Panc1 (cell line): ENCODE measurements around the gene RPL10A. TPM values are rescaled to one million over a fixed set of nuclear protein-coding genes. Genes with fewer than 3 reads are reported as not detected.

Source experiments
- ATAC-seq: fragments of 200-7000 bp; cut with Tn5 transposase; 2 replicates; pipeline ENCODE4 v1.9.1; 2020; ENCODE audit warnings: mild to moderate bottlenecking, moderate library complexity
- BruUV-seq: library from RNA; stranded (reverse); fragments of 400-500 nt; replicated peaks from 2 replicates; lab custom pipeline; 2021; lab: Mats Ljungman, UMichigan
- CTCF ChIA-PET: fragments of 300-600 bp; sonication (Branson Sonifier 250); formaldehyde crosslinking; loops from one replicate; lab custom pipeline; 2022; ENCODE audit warnings: antibody characterized with exemption; lab: Charles Lee
- POLR2A ChIA-PET: fragments of 300-600 bp; sonication (Branson Sonifier 250); formaldehyde crosslinking; loops from one replicate; lab custom pipeline; 2022; ENCODE audit warnings: antibody characterized with exemption; lab: Charles Lee
- DNase-seq: peaks from one replicate; pipeline ENCODE4 v3.0.0-alpha.2; 2010; ENCODE audit warnings: low read depth, low spot score
- H3K27ac ChIP-seq: 2 replicates; pipeline ENCODE4 v1.5.1; 2011; ENCODE audit warnings: mild to moderate bottlenecking, low read length, inconsistent platforms
- H3K27me3 ChIP-seq: fragments of 200-500 bp; sonication (Bioruptor generic); 2 replicates; pipeline ENCODE4 v1.6.0; 2014; ENCODE audit warnings: low read length, inconsistent platforms; ENCODE audit not compliant: control insufficient read depth, insufficient read depth
- H3K36me3 ChIP-seq: fragments of 200-500 bp; sonication (Bioruptor generic); 2 replicates; pipeline ENCODE4 v1.5.1; 2014; ENCODE audit warnings: inconsistent platforms, mild to moderate bottlenecking, low read length, moderate library complexity; ENCODE audit not compliant: control insufficient read depth, insufficient read depth
- H3K4me1 ChIP-seq: 2 replicates; pipeline ENCODE4 v1.5.1; 2011; ENCODE audit warnings: inconsistent platforms, mild to moderate bottlenecking, low read length, moderate library complexity; ENCODE audit not compliant: control insufficient read depth, insufficient read depth
- H3K4me3 ChIP-seq, 2 experiments: 2 replicates each; pipeline ENCODE4 v1.5.1; 2011 to 2012; ENCODE audit warnings: low read depth in 2 of 2, low read length in 2 of 2, mild to moderate bottlenecking in 2 of 2, inconsistent platforms in 1 of 2, moderate library complexity in 1 of 2
- H3K9me3 ChIP-seq: fragments of 200-500 bp; sonication (Bioruptor generic); 2 replicates; pipeline ENCODE4 v1.5.1; 2014; ENCODE audit warnings: low read depth, mild to moderate bottlenecking, inconsistent platforms, low read length, moderate library complexity; ENCODE audit not compliant: control insufficient read depth, insufficient read depth
- POLR2AphosphoS5 ChIP-seq: IDR thresholded peaks from 2 replicates; pipeline ENCODE4 v1.6.1; 2012; ENCODE audit warnings: mild to moderate bottlenecking, low read depth, low read length, moderate library complexity
- SIN3A ChIP-seq: IDR thresholded peaks from 2 replicates; pipeline ENCODE4 v1.6.1; 2012; ENCODE audit warnings: low read depth, mild to moderate bottlenecking, low read length, moderate library complexity, borderline replicate concordance; ENCODE audit not compliant: insufficient read depth
- TCF7L2 ChIP-seq: IDR thresholded peaks from 2 replicates; pipeline ENCODE4 v1.6.1; 2011; ENCODE audit warnings: mild to moderate bottlenecking, low read depth, low read length, inconsistent platforms
- in situ Hi-C: cut with HindIII; loops from 2 replicates; pipeline ENCODE4 v1.10.0; 2016; ENCODE audit warnings: low sequenced_read_pairs, low pct_unique_long_range_greater_than_20kb
- intact Hi-C: fragments of 100-400 bp; cut with micrococcal nuclease; formaldehyde crosslinking; loops from one replicate; pipeline ENCODE4 v1.10.0; 2022; ENCODE audit not compliant: unreplicated experiment
- total RNA-seq: library from RNA; stranded (reverse); gene quantifications from one replicate; pipeline ENCODE4 v1.2.1, GENCODE V29; 2021; ENCODE audit not compliant: unreplicated experiment
- TF ChIP-seq, protein P1 (sequence below): fragments of 450-650 bp; IDR thresholded peaks from 2 replicates; pipeline ENCODE4 v1.5.1; 2017; ENCODE audit warnings: mild to moderate bottlenecking
- TF ChIP-seq, protein P2 (sequence below), 2 experiments: IDR thresholded peaks; 2 replicates each; pipeline ENCODE4 v1.6.1; 2011 to 2012; ENCODE audit warnings: low read depth in 2 of 2, control low read depth in 1 of 2, low read length in 1 of 2, mild to moderate bottlenecking in 1 of 2, moderate library complexity in 1 of 2; ENCODE audit not compliant: insufficient read depth in 1 of 2

The RPL10A gene
- total RNA-seq, 1 experiment from 2014 or later: 732 TPM

DNA sequence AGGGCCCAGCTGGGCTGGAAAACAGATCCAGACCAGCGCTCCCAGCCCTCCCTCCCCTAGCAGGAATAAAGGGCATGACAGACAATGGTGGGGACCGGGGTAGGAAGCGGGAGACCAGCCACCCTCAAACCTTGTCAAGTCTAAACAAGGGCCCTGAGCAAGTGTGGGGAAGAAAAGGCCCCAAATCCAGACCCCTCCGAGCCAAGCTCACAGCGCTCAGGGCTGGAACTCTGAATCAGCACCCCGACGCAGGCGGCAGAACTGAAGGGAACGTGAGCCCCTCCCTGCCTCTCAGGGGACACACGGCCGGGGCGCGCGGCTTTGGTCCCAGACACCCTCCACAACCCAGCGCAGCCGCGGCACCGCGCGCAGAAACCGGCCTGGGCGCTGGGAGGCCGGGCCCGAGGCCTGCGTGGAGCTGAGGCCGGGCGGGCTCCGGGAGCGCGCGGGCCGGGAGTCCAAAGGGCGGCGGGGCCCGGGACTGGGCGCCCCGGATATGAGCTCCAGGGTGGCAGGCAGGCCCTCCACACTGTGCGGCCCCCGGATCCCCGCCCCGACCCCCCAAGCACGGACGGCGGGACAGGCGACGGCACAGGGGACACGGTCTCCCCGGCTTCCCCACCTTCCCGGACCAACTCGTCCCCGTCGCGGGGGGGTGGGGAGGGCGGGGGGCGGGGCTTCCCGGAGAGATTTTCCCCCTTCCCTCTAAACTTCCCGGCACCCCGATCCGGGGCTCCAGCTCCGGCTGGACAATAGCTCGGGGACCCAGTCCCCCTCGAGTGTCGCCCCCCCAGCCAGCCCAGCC, 28.0 kb downstream of the RPL10A start:
- CTCF ChIA-PET: interaction anchor here (0.5 kb wide), 1 partner anchor 56 kb away, joined by 3 read pairs; no protein-coding TSS in a partner anchor
- in situ Hi-C loops: no loop called here
- peak overlapping the region; percentile 51 for H3K27ac ChIP-seq
- POLR2A ChIA-PET: interaction anchor here (0.6 to 0.7 kb wide), 2 partner anchors 25 to 296 kb away, joined by 3 read pairs; no protein-coding TSS in a partner anchor
- TF ChIP-seq TCF7L2 (no peak), SIN3A (peak; percentile 43; the same call in 1 of the 2 replicates)
- peak; percentile 57 for ATAC-seq
- no peaks in the 10 kb centered on the region for H3K9me3 ChIP-seq
- peaks cover 15% of the 10 kb centered on the region for H3K4me1 ChIP-seq
- peak overlapping the region; percentile 58 to 60 for H3K4me3 ChIP-seq
- intact Hi-C loops: no loop called here
- no peaks in the 10 kb centered on the region; the same call in 1 of the 2 replicates for H3K36me3 ChIP-seq
- no peaks in the 10 kb centered on the region for H3K27me3 ChIP-seq
- BruUV-seq: no TSS peak
- no peak for DNase-seq

DNA sequence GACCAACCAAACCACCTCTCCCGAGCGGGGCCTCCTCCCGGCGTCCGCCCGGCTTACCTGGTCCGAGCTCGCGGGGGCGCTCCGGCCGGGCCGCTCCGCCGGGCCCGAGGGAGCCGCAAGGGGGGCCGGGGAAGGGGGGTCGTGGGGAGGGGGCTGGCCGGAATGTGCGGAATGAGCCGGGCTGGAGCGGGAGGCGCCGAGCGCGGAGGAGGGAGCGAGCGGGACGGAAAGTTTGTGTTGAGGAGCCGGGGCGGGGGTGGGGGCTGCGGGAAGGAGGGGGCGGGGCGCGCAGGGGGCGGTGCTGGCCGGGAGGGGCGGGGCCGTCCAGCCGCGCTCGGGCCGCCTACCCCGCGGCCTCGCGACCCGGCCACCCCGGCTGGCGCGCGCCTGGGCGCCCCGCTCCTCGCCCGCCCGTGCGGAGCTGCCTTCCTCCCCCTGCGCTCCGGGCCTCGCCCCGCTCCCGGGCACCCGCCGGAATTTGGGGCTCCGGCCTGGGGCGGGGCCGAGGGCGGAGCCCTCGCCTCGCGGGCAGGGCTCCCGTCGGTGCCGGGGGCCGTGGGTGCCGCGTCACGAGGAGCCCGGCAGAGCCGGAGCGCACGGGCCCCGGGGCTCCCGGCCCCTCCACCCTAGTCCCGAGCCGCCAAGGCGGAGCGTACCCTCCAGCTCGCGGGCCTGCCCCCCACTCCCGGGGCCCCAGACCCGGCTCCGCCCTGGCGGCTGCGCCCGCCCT, 28.8 kb downstream of the RPL10A start, which contains the start of gene TEAD3:
TEAD3 (minus strand) TSS at position 239 of the 730 bp plus-strand sequence.
- TF ChIP-seq, protein P1, sequence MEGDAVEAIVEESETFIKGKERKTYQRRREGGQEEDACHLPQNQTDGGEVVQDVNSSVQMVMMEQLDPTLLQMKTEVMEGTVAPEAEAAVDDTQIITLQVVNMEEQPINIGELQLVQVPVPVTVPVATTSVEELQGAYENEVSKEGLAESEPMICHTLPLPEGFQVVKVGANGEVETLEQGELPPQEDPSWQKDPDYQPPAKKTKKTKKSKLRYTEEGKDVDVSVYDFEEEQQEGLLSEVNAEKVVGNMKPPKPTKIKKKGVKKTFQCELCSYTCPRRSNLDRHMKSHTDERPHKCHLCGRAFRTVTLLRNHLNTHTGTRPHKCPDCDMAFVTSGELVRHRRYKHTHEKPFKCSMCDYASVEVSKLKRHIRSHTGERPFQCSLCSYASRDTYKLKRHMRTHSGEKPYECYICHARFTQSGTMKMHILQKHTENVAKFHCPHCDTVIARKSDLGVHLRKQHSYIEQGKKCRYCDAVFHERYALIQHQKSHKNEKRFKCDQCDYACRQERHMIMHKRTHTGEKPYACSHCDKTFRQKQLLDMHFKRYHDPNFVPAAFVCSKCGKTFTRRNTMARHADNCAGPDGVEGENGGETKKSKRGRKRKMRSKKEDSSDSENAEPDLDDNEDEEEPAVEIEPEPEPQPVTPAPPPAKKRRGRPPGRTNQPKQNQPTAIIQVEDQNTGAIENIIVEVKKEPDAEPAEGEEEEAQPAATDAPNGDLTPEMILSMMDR: no peak
- TF ChIP-seq, protein P2, sequence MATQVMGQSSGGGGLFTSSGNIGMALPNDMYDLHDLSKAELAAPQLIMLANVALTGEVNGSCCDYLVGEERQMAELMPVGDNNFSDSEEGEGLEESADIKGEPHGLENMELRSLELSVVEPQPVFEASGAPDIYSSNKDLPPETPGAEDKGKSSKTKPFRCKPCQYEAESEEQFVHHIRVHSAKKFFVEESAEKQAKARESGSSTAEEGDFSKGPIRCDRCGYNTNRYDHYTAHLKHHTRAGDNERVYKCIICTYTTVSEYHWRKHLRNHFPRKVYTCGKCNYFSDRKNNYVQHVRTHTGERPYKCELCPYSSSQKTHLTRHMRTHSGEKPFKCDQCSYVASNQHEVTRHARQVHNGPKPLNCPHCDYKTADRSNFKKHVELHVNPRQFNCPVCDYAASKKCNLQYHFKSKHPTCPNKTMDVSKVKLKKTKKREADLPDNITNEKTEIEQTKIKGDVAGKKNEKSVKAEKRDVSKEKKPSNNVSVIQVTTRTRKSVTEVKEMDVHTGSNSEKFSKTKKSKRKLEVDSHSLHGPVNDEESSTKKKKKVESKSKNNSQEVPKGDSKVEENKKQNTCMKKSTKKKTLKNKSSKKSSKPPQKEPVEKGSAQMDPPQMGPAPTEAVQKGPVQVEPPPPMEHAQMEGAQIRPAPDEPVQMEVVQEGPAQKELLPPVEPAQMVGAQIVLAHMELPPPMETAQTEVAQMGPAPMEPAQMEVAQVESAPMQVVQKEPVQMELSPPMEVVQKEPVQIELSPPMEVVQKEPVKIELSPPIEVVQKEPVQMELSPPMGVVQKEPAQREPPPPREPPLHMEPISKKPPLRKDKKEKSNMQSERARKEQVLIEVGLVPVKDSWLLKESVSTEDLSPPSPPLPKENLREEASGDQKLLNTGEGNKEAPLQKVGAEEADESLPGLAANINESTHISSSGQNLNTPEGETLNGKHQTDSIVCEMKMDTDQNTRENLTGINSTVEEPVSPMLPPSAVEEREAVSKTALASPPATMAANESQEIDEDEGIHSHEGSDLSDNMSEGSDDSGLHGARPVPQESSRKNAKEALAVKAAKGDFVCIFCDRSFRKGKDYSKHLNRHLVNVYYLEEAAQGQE (IDR thresholded peaks at IDR 0.05; ENCODE audit: insufficient read depth in 1 of 2, low read depth in 2 of 2, low read length in 1 of 2): no peak
- TF ChIP-seq SIN3A (no peak), POLR2AphosphoS5 (no peak), TCF7L2 (no peak)
- DNase-seq (no peak), ATAC-seq (peak; percentile 71)
- peak within 1 kb of the TSS; percentile 82 for H3K27ac ChIP-seq
- no peaks in the 10 kb centered on the region for H3K9me3 ChIP-seq
- H3K27me3 ChIP-seq: no peaks in the 10 kb centered on the region
- peak within 1 kb of the TSS; percentile 60 to 70 for H3K4me3 ChIP-seq
- H3K36me3 ChIP-seq: no peaks in the 10 kb centered on the region; the same call in 1 of the 2 replicates
- ChIA-PET CTCF (interaction anchor here (0.5 kb wide), 1 partner anchor 55 kb away, joined by 3 read pairs; no protein-coding TSS in a partner anchor), POLR2A (interaction anchor here (0.6 kb wide), 2 partner anchors 296 to 531 kb away, joined by 3 to 7 read pairs; no protein-coding TSS in a partner anchor)
- in situ Hi-C loops: no loop called here
- no TSS peak for BruUV-seq
- intact Hi-C loops: no loop called here
- peaks cover 8% of the 10 kb centered on the region for H3K4me1 ChIP-seq
